IPS-11a (cell line): ENCODE data around the gene HEXIM2.
A peak's percentile ranks its signal among the peaks of the same experiment; 100 is the strongest.

Source experiments
- H3K4me3 ChIP-seq: one replicate; pipeline ENCODE4 v1.5.1; 2013; ENCODE audit warnings: low read depth, low read length, control low read depth

Gene HEXIM2

DNA sequence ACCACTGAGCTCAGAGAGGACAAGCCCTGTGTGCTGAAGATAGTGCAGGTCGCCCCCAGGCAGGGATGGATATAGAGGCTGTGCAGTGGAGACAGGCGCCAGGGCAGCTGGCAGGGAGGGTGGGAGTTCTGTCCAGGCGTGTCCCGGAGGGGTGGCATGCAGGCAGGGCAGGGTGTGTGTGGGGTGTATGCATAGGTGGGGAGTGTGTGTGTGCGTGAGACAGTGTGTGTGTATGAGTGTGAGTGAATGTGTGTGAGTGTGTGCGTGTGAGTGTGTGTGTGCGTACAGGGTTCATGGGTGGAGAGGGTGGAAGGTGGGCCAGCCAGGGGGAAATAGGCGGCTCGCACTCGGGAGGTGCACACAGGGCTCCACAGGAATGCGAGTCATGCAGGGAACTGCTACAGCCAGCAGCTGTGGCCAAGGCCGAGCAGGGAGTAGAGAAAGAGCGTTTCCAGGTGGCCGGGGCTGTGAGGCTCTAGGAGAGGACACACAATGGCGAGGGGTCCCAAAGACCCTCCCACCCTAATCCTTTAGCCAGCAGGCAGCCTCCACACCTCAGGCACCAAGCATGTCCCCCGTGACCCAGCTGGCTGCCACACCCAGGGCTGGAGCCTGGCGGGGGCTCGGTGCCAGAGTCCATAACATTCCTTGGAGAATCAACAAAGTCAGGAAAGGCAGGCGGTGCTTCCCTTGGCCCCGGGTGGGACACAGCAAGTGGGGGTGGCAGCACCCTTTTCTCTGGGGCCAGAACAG is 34.0 kb upstream of the HEXIM2 start:
- H3K4me3 ChIP-seq = no peak overlapping the region

DNA sequence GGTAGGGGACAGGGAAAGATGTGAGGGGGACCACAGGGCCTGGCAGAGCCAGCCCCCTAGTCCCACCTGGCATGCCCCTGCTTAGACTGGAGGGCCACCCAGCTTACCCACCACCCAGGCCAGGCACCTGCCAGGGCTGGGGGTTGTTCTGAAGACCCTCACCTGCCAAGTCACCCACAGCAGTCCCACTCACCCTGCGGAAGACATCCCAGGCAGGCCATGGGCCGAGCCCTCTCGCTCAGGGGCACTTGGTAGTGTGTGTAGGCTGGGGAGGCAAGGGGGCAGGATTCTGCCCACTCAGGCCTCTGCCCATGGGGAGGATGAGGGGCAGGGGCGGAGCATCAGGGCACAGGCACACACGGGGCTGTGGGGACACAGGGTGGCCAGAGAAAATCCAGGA is 33.3 kb upstream of the HEXIM2 start:
- no peak overlapping the region for H3K4me3 ChIP-seq

GRCh38 chr17:45128989-45129388 is 32.7 kb upstream of the HEXIM2 start:
- no peak overlapping the region for H3K4me3 ChIP-seq

GRCh38 chr17:45129426-45129939 is 32.2 kb upstream of the HEXIM2 start:
- H3K4me3 ChIP-seq = no peak overlapping the region

DNA sequence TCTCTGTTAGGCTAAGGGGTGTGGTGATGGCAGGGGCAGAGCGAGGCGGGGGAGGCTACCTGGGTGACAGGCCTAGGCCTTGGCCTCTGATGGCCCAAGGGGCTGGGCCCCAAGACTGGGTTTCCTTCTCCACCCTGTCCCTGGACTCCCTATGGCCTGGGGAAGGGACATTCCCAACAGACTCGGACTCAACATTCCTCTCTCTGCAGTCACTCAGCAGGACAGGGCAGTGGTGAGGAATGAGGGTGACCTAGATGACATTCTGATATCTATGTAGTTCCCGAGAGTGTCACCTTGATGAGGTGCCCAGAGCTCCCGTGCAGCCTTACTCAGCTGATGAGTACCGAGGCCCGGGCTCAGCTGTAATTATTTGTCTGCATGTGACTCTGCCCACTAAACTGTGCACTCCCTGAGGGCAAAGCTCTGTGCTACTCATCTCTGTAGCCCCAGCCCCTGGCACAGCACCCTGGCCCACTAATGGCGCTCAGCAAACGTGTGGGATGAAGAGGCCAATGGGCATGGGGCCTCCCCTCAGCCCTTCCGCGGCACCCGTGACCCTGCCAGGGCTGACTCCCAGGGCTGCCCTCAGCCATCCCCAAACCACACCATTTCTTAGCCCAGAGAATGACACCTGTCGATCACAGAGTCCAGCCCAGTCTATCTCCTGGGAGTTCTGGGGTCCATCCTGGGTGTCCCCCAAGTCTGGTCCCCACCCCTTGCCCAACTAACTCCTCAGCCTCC is 31.6 kb upstream of the HEXIM2 start:
- no peak overlapping the region for H3K4me3 ChIP-seq

DNA sequence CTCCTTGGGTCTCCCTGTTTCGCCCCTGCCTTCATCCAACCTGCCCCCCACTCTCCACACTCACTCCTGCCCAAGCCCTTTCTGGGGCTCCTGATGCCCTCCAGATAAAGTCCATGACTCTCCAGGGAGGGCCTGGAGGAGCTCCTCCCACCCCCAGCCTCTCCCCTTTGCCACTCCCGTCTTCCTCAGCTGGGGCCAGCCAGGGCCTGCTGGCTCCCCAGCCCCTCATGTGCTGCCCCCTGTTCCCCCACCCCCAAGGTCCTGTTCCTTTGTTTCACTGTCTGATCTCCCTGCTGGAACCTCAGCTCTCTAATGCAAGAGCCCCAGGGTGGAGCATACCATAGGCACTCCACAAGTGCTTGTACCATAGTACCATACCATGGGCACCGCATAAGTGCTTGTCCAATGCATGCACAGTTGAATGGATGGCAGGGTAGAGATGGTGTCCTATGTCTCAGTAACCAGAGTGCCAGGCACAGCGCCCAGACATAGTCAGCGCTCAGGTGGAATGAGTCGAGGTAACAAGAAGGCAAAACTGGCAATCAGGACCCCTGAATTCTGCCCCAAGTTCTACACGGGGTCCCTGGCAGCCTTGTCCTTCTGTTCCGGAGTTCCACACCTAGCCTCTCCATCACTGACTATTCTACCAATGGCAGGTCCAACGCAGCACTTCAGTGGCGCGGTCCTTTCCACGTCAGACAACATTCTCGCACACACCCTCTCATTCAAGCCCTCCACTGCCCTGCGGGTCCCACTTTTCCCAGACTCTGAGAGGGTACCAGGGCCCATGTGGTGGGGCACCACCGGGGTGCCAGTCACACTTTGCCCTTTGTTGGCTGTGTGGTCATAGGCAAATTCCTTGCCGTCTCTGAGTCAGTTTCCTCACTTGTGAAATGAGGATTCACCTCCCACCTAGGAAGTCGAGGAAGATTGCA is 30.7 kb upstream of the HEXIM2 start:
- H3K4me3 ChIP-seq = no peak overlapping the region

GRCh38 chr17:45131616-45132319 is 29.9 kb upstream of the HEXIM2 start:
- H3K4me3 ChIP-seq = peak overlapping the region; percentile 58

DNA sequence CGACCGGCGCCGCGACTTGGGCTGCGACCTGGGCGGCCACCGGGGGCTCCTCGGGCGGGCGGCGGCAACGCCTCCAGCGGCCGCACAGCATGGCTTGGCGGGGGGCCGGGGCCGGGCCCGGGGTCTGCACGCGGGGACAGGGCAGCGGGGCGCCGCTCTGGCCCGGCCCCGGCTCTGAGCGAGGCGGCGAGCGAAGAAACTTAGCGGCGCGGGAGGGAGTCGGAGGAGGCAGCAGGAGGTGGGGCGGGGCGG is 29.4 kb upstream of the HEXIM2 start, which contains the start of gene PLCD3:
TSS of gene PLCD3 (minus strand) at position 196 of the 252 bp plus-strand sequence. CDS start at position 91, 105 bp downstream.
- H3K4me3 ChIP-seq = peak within 1 kb of the TSS; percentile 58

GRCh38 chr17:45132572-45133463 is 28.9 kb upstream of the HEXIM2 start:
- peak overlapping the region; percentile 50 for H3K4me3 ChIP-seq

DNA sequence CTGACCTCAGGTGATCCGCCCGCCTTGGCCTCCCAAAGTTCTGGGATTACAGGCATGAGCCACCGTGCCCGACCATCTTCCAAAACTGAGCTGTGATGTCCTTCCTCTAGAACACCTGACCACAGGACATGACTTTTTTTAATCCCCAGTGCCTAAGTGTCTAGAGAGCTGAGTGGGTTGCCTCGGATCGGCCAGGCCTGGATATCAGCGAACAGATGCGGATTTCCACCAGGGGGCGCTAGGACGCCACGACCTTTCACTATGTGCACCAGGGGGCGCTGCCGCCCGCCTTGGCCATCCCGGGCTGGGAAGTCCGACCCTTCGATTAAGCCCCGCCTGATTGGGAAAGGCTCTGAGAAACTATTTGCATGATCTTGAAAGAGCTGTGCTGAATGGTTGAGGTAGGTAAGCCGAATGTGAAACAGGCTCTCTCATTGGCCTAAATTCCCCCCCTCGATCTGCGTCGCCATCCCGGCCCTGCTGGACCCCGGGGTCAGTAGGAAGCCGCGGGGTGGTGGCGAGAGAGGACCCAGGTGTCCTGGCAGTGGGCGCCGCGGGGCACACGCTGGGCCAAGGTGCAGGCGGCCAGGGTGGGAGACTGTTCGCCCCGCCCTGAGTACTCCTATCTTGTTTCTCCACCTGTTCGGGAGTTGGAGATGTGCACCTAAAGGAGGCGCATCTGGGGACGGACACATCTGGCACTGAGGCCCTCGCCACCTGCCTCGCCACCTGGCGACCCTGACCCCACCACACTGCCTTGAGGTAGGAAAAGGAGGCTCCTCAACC is 26.3 kb upstream of the HEXIM2 start, which contains the start of gene ACBD4:
TSS of gene ACBD4 (plus strand) at position 496 of the 786 bp plus-strand sequence. CDS start 458 bp downstream, outside the sequence.
- H3K4me3 ChIP-seq = no peak within 1 kb of the TSS

DNA sequence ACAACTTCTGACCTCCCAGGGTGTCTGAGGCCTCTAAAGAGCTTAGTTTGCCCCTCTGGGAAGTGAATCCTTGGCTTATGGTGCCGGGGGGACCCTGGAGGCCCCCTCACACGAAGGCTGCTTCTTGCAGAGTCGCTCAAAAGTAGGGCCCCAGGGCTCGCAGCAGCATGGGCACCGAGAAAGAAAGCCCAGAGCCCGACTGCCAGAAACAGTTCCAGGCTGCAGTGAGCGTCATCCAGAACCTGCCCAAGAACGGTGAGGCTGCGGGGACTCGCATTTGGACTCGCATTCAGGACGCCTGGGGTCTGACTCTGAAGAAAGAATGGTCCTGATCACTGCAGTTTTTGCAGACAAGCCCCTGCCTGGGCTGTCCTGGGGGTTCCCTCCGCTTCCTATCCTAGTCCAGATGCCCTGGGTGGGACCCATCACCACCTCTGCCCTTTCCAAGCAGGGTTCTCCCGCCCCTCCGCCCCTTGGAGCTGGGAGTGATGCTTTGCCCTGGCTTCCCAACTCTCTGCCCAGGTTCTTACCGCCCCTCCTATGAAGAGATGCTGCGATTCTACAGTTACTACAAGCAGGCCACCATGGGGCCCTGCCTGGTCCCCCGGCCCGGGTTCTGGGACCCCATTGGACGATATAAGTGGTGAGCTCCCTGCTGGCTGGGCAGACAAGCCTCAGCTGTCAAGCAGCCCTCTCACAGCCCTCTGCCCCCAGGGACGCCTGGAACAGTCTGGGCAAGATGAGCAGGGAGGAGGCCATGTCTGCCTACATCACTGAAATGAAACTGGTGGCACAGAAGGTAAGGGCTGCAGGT is 25.5 kb upstream of the HEXIM2 start:
- H3K4me3 ChIP-seq = no peak overlapping the region

GRCh38 chr17:45136846-45137560 is 24.7 kb upstream of the HEXIM2 start:
- H3K4me3 ChIP-seq = no peak overlapping the region

GRCh38 chr17:45137561-45138305 is 23.9 kb upstream of the HEXIM2 start:
- no peak overlapping the region for H3K4me3 ChIP-seq

GRCh38 chr17:45138911-45139532 is 22.7 kb upstream of the HEXIM2 start:
- H3K4me3 ChIP-seq = no peak overlapping the region

DNA sequence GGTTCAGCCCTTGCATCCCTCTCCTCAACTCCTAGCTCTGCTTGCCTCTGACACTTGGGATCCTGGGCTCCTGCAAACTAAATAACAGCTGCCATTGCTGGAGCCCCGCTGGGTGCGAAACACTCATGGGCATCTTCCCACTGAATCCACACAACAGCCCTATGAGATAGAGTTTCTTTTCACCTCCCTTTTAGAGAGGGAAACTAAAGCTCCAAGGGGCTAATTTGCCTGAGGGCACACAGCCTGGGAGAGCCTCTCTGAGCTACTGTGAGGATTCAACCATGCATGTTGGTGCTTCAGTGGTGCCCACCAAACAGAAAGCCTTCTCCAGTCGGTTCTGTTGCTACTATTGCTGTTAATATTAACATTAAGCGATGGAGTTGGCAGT is 22.1 kb upstream of the HEXIM2 start:
- H3K4me3 ChIP-seq = no peak overlapping the region

- no peak overlapping the region for H3K4me3 ChIP-seq
Measured at GRCh38 chr17:45143094-45143670, 18.5 kb upstream of the HEXIM2 start.
